ENCODE measurements around the gene IL1RAPL2.

IL1RAPL2 gene

DNA sequence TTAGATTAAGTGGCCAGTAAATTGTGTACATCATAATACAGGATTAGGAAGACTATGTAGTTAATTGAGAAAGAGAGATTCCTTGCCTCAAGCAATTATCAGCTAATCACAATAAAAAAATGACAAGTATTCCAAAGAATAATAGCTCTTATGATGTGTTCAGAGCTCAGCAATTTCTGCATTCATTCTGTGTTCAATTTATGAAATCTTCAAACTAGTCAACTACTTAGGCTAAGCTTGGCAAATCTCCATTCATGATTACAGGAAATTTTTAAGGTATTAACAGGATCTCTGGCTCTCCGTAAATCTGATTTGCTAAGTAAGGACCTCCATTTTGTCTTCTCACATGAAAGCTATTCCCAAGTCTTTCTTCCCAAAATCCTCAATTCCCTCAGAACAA, 911.4 kb downstream of the IL1RAPL2 start:
- DNase-seq, result no peak

DNA sequence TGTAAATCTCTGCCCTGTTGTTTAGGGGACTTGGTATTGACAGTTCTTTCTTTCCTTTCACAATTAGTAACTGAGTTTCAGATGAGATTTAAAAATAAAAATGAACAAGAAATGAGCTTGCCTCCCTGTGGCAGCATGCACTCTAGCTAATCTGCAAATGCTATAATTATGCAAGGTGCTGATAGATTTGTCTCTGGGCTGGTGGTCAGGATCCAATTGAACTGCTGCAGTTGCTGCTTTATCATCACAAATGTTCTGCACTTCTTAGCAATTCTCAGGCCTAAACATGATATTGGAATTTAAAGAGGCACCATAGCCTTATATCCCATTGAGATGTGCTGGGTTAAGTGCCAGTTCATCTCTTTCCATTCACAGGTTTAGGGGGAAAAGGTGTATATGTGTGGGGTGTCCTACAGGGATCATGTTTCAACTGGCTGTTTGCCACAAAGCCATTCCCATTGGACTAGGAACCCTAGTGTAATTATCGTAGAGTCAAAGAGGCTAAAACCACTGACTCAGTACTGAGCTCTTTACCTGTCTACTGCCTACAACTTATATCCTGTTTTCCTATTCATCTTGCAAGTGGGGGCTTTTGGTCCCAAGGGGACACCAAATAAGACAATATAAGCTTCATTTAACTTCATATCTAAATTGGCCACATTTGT, 914.8 kb downstream of the IL1RAPL2 start:
- DNase-seq, result no peak

DNA sequence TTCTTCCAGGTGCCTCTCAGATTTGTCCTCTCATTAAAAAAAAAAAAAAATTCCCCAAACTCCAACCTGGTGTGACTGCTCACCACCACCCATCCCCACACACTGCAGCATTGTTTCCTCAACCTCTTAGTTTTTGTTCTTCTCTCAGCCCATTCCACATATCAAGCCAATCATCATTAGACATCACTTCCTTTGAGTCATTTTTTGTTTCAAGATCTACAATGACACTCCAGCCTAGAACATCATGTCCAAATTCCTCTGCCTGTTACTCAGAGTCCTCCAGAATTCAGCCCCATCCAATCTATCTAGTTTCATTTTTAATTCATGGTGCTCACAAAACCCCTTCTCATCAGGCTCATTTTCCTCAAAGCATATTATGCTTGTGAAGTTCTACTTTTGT, 917.0 kb downstream of the IL1RAPL2 start:
- no peak for DNase-seq

DNA sequence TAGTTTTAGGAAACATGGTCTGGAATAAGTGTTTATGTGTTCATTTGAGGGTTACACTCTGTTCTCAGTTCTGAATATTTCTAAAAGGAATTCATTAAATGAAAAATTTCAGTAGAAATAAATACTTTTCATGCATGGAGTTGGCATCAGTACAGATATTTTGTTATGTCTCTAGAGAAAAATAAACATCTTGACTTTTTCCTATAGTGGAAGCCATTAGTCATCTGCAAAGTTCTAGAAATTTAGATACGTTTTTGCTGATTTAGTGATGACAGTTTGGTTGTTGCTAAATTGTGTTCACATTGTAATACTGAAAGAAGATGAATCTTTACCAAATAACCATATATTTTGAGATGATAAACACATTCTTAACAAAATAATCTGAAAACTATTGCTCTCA, 922.7 kb downstream of the IL1RAPL2 start:
- DNase-seq, result no peak

DNA sequence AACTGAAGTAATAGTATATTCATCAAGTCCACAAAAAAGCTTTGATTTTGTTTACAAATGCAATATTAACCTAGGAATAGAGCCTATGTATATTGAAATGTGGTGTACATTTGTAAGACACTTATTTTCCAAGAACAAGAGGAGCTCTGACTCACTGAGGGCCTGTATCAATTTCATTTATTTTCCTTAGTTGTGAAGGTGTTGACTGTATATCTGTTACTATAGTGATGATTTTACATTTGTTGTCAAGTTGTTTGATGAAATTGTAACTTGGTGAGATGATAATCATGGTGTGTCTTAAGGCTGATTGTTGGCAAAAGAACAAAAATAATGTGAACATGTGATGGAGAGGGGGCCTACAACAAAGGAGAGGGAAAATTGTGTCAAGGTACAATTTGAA, 929.4 kb downstream of the IL1RAPL2 start:
- no peak for DNase-seq

DNA sequence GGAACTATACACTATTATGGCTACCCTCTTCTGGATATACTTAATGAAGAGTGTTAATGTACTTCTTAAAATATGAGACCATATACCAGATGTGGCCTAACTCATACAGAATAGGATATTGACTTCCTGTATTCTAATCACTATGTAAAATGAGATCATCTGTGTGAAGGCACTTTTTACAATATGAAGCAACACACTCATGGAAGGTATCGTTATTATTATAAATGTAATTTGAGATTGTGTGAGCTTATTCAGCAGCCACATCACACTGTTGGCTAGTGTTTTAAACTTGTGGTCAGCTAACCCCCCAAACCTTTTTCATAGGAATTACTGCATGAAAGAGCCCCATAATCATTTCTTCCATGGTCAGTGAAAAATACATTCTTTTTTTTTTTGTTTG, 936.3 kb downstream of the IL1RAPL2 start:
- DNase-seq, result no peak

DNA sequence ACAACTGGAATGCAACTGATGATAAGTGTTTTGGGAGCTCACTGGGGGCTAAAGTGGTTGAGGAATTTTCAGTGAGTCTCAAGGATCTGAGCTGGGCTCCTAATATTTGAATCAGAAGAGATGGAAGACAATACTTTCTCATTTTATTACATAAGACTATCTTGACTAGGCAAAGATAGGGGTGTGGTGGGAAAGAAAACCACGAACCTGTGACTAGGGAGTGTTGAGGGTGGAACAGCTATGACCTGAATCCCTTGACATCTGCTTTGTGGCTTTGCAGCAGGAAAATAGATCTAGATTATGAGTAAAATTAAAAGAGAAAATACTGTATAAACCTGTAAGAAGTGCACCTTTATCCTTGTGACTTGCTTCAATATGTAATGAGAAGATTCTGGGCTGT, 949.6 kb downstream of the IL1RAPL2 start:
- no peak for DNase-seq

DNA sequence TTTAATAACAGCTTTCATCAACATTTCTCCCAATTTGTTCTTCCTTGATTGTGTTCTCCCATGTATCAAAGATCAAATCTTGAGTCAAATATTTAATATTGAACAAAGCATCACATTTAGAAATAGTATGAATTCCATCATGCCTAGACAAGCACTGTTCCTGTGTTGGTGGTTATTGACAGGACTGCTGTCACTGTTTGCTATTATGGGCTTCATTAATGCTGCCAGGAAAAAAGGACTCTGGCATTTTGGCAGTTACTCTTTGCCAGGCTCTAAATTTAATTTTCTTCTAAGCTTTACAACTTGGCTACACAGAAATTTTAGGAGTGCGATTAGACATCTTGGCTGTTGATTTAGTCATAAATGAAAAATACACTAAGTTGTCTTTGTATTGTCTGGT, 960.4 kb downstream of the IL1RAPL2 start:
- DNase-seq, result no peak

DNA sequence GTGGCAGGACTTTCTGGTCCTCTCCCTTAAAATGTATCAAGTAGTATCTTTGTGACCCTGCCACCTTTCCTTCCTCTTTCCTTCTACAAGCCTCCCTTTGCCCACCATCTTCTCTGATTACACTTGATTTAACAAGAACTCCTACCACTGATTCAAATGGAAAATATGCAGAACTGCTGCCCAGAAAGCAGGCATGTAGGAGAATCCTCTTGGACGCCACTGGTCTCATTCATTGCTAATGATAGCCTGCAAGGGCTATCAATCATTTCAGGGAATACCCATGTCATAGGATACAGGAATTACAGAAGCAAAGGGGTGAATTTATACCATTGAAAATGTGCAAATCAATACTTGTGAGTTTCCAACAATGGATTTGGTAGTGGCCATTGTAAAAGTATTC, 961.8 kb downstream of the IL1RAPL2 start:
- DNase-seq, result no peak

DNA sequence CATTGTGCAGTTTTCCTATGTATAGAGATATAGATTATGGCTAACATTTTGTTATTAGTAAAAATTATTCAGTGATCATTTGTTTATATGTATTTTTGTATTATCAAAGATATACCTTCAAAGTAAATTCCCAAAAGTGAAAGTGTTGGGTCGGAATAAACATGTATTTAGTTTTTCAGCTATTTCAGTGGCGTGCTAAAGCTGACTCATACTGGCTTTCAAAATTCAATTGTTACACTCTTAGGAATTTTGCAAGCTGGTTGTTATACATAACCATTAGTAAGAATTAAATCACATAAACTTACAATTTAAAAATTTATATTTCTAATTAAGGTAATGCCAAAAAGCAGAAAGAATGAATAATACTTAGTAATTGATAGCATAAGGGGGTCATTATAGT, 968.0 kb downstream of the IL1RAPL2 start:
- no peak for DNase-seq

DNA sequence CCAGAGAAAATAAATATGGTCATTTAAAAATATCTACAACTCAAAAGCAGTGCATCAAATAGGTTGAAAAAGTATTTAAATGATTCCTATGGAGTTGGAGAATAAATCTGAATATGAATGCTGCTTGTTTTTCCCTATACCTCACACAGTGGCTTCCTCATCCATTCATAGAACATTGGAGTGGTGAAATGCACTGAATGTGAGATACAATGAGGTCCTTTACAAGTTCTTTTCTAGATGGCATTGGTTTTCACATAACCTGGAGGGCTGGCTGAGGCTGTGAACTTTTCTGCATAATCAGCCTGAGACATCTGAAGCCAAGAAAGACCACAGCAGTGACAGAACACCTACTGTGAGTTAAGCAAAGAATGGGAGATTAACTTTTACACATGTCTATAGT, 977.3 kb downstream of the IL1RAPL2 start:
- no peak for DNase-seq

DNA sequence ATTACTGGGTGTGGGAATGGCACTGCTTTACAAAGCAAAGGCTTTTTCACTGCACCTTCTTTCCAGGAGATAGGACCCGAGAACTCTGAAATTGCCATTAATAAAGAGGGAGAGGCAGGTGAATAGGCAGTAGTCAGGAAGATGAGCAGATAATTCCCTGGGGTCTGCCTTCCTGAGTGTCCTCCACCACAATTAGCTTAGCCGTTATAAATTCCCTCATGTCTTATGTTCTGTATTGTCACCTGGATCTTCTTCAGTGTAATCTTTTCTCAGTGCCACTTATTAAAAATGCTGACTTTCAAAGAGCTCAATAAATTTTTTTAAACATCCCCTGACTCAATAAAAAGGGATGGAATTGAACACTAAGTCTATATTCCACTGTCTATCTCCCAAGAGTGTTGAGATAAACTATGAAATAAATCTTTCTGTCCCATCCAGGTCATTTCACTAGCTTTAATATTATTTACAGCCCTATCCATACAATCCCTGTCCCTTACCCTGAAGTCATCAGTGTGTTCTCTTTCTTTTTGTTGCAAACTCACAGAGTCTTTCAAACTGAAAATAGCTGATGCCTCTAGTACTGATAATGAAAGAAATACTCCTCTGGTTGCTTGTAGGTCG, 984.2 kb downstream of the IL1RAPL2 start:
- DNase-seq, result no peak

DNA sequence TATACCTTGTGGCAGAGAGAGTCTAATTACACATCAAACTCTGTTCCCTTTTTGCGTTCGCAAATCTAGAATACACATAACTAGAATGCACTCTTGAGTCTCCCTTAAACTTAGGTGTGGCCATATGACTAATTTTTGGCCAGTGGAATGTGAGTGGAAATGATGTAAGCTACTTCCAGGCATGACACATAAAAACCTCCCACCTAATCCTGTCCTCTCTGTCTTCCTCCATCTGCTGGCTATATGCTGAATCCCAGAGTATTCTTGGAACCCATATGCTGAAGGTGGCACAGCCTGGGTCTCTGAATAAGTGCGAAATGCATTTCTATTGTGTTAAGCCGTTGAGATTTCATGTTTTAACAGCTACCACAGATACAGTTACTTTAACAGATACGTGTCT, 986.4 kb downstream of the IL1RAPL2 start:
- no peak for DNase-seq

DNA sequence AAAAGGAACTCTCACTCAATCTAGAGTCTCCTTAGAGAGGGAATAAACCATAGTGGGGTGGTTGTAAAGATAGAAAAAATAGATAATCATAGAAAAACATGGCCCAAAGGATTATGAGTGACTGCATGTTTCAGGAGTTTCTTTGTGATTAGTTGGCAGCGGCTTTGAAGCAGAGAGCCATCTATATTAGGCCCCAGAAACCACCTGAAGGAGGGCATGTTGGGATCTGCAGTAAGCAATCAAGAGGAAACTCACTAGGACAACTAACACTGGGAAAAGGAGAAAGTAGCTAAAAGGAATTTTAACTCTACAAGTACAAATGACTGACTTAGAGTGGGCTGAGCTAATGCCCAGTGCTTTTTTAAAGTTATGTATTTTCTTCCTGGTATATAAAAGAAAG, 987.1 kb downstream of the IL1RAPL2 start:
- DNase-seq, result no peak

DNA sequence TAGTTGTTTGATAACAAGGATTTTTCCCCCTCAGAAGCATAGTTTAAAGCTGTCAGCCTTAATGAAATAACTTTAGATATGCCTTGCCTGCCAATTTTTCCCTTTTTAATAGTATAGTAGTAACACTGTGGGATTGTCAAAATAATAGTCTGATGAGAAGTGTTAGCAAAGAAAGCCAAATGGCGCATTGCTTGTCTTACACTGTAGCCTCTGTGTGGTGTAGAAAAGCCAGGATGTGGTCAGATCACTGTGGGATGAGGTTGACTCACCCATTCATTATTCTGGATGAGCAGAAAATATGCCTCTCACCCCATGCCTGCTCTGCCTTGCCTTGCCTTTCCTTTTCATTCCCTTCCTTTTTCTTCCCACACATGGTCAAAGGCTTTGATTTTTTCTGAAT, 998.5 kb downstream of the IL1RAPL2 start:
- DNase-seq, result no peak

DNA sequence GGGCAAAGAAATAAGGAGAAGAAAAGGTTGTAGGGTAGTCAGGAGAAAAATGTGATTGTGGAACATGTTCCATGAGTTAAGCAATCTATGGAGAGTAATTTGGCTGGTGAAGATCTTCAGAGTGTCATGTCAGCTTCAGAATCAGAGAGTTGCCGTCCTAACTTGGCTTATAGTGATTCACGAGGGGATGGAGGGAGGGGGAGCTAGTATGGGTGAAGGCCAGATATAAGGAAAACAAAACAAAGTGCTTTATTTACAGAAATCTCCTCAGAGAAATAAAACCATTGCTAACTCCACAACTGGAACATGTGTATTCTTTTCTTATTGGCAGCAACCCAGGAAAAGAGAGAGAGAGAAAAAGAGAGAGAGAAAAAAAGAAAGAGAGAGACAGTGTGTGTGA, 999.9 kb downstream of the IL1RAPL2 start:
- DNase-seq, result no peak

DNA sequence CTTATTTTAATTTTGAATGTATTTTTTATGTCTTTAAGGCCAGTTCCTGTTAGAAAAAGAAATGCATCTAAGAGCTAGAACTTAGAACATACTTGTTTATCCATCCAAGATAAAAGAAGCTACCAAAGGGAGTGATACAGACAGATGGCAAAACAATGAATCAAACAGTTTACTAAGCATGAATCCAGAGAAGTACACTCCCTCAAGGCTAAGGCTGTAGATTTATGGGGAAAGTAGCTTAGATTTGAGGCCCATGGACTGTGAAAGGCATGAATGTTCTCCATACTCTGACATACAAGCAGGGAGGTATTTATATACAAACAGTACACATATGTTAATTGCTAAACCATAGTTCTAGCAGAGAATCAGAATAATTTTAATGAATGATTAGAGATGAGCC, 1001.1 kb downstream of the IL1RAPL2 start:
- no peak for DNase-seq

DNA sequence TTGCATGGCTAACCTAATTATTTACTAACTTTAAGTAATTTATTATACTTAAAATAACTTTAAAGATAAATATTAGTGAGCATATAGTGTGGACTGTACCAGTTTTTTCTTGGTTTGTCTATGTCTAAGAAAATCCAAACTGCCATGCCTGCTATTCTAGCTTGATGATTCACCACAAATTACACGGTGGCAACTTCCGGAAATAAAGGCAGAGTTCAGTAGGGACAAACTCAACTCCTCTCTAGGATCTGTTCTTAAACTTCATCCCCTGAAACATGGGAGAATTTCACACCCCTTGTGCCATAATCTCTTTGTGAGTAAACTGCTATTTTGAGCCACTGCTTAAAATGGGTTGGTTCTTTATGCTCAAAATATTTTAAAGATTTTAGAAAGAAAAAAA, 1042.7 kb downstream of the IL1RAPL2 start:
- no peak for DNase-seq

DNA sequence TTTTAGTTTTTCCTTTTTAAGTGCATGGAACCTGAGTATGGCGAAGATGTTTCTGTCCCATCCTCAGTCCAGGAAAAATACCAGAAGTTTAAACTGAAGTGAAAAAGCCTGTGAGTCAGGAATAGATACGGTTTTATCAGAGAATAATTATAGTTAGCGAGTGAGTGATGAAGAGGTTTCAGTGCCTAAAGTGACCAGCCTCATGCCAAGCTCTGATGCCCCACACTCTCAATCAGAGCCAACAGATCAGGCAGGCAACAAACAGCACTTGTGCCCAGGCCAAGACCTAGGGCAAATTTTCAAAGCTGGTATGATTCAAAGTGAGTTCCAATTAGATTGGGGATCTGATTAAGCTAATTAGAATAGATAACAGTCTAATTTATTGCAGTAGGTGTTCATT, 1043.5 kb downstream of the IL1RAPL2 start:
- no peak for DNase-seq

DNA sequence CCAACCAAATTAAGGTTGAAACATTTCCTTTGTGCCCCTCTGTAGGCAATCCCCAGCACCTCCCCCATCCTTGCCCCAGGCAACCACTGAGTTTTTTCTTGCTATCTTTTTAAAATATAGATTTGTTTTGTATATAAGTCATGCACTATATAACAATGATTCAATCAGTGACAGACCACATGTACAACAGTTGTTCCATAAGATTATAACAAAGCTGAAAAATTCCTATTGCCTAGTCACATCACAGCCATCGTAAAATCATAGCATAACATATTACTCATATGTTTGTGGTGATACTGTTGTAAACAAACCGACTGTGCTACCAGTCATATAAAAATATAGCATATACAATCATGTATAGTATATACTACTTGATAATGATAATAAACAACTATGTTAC, 1044.4 kb downstream of the IL1RAPL2 start:
- no peak for DNase-seq

DNA sequence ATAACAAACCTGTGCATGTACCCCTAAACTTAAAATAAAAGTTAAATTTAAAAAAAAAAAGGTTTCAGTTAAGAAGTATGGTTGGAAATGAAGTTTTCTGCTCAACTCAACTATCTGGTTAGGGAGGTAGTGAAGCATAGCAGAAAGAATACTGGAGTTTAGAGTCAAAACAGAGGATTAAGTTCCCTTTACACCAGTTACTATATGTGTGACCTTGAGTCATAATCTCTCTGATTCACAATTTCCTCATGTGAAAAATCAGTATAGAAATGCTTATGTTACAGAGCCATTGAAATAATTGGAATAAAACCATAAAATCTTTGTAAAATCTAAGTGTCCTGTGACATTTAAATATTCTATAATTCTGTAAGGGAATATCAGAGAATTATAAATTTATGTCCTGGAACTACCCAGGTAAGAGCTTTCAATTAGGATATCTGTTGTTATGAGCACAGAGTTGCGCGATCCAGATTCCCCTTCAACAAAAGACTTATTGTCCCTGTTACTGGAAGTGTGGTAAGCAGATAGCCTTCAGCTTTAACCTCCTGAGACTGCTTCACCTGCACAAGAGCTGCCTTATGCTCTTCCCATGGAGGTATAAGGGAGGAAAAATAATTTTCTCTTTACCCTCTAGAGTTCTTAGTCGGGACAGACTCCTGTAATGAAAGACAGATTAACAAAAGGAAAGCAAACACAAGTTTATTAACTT, 1052.5 kb downstream of the IL1RAPL2 start:
- DNase-seq, result no peak

DNA sequence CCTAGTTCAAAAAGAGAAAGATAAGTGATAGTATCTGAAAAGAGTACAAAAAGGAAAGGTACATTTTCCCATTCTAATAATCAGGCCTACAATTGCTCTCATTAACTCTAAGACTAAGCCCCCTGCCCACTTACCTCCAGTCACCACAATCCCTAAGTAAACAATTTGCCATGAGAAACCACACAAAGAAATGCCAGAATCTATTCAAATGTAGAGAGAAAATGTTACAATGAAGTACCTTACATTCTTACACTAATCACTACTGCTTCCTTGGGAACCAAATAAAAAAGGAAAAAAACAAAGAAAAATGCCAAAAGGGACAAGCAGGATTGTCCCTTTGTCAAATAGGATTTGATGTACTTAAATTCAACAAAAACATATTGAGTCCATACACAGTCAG, 1068.2 kb downstream of the IL1RAPL2 start:
- DNase-seq, result no peak

DNA sequence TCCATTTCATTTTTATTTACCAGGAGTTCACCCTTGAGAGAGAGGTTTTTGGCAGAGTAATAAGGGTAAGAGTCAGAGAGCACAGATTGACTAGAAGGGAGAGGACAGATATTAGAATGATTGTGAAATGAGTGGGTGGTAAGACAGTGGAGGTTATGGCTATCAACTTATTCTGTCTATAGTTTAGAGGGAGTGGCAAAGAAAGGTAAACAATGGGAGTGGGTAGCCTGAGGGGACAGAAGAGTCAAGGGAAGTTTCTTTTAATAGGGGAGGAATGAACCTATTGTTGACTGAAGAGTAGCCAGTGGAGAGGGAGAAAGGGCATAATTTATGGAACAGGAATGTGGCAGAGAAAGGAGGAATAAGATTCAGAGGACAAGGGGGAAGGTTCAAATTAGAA, 1069.8 kb downstream of the IL1RAPL2 start:
- DNase-seq, result no peak

DNA sequence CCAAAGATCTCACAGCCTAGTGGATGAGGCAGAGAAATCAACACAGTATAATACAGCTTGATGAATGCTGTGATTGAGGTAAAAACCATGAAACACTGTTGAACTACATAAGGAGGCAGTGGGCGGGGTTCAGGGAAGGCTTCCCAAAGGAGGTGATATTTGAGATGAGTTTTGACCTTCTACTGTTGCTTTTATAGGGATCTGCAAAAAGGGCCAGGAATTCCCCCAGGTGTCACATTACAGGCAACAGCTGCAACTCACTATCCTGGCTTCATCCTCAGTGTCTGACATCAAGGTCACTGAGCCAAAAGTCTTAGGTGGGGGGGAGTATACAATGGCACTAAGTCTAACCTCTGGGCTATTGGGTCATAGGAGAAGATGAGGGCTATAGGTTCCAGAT, 1070.7 kb downstream of the IL1RAPL2 start:
- no peak for DNase-seq
